ENCODE results near the gene PLPPR1.
"Not testable (repeated sequence)": the region's sequence is repeated elsewhere in the genome, so short reads cannot be mapped to it uniquely, and the experiment has no call there.

The PLPPR1 gene

DNA sequence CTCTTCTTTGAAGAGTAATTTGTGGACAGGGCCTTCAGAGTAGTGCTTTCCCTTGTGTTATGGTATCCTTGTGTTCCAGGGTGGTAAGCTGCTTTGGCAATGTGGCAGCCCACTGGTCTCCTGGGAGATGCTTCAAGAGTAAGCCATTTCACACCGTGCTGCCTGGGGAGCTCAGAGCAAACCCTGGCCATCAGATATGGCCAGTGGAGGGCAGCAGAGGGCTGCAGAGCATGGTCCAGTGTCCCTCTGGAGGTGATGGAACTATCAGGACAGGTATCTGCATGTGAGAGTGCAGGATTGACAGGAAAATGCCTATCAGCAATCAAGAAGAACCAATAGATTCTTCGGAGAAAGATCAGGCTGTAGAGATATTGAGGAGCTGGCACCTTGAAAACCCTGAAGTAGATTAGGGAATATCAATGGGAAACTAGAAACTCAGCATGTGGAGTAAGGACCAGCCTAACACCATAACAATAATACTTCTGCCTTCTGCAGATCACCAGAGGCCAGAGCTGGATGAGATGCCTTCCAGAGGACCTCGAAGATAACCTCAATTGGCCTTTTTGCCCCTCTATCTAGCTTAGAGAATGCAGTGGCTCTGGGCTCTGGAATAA, 90.8 kb downstream of the PLPPR1 start:
- no peak for FAIRE-seq
- DNase-seq (ENCODE audit: insufficient read length, low spot score) = peak; percentile 7

DNA sequence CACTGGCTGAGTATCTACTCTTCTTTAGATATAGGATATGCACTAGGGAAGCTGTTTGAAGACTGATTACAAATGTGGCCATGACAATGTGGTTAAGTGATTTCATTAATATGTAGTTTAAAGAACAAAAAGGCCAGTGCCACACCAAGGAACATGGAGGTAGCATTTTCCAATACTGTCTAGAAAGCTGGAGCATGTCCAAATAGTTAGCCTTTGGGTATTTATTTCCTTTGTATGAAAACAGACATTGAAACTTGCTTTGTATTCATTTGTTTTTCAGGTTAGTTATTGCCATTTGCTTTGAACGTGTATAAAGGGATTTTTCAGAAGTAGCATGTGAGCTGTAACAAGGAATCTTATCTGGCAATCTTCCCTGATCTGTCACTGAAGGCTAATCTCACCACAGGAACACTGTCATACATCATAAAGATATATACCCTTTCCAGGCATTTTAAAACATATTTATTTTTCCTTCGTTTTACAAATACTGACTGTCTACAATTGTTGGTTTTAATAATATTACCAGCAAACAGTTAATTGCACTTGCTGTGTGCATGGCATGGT, 93.4 kb downstream of the PLPPR1 start:
- DNase-seq (ENCODE audit: insufficient read length, low spot score) (no peak), FAIRE-seq (no peak)

DNA sequence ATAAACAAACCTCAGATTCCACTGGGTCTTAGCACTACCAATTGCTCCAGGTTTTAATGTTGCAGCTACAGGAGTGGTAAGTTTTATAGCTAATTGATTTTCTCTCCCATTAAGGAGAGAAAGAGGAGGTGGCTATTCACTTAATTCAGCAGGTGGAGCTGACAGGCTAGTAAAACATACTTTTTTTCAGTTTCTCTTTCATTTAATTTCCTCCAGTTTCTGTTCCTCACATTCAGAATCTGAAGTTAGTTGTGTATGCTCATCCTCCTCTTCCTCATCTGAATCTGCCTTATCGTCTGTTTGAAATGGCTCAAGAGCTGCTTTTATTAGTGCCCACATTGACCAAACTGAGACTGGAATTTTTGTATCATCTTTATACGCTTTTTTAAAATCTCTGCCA, 98.0 kb downstream of the PLPPR1 start:
- no peak for FAIRE-seq
- no peak for DNase-seq (ENCODE audit: insufficient read length, low spot score)

DNA sequence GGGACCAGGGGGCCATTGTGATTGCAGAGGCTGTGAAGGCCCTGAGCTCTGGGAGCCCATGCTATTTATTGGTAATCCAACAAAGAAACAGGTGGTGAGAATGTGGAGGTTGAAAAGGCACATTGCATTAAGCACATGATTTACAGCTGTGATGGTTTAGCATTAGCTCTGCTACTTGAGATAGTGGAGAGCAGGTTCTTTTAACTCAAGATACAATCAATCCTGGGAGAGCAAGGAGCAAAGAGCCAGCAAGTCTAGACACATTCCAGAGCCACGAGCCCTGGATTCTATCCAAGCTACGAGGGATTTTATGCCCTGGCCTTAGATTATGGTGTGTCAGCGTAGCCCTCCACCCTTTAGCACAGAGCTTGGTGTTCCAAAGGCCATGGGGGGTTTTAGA, 98.8 kb downstream of the PLPPR1 start:
- DNase-seq (ENCODE audit: insufficient read length, low spot score); FAIRE-seq: not testable (repeated sequence)

DNA sequence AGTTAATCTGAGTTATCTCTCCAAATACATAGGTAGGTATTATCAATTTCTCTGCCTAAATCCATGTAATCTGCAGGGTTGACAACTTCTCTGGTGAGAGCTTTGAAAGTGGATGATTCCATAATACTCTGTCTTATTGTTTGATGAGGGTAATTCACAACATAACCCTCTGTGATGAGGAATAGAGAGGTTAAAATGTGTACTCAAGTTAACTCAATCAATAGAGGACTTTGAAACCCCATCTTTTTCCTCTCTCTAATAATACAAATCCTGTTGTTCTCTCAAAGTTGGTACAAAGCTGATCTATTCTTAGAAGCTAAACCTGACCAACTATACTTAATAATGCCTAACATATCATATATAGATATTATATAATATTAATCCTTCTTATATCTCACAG, 100.1 kb downstream of the PLPPR1 start:
- DNase-seq (ENCODE audit: insufficient read length, low spot score) (no peak), FAIRE-seq (no peak)

DNA sequence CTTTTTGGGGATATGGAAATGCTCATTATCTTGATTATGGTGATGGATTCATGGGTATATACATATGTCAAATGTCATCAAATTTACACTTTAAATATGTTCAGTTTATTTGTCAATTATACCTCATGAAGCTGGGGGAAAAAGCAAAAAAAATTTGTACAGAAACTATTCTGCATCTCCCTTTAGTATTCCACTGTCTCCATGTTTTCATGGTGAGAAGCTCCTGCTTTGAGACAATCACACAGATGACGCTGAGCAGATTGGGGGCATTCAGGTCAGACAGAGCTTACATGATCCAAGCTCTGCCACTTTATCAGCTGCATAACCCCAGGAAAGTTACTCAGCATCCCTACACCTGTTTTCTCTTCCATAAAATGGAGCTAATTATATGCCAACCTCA, 101.5 kb downstream of the PLPPR1 start:
- FAIRE-seq (no peak), DNase-seq (ENCODE audit: insufficient read length, low spot score) (no peak)

DNA sequence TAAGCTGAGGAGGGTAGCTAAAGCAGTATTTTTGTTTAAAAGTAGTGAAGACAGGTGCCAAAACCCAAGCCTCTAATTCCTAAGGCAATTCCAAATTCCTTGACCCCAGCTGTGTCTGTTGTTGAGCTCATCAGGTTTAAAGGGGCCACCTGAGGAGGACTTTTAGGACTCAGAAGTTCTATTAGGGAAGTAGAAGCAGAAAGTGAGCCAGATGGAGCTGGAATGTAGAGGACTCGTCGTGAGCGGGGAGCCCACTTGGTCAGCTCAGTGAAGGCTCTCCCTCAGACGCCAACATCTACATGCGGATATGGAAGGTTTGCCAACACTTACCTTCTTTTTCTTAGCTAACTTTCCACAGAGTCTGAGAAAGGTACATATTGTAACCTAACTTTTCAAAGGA, 102.8 kb downstream of the PLPPR1 start:
- DNase-seq (ENCODE audit: insufficient read length, low spot score) (no peak), FAIRE-seq (no peak)

DNA sequence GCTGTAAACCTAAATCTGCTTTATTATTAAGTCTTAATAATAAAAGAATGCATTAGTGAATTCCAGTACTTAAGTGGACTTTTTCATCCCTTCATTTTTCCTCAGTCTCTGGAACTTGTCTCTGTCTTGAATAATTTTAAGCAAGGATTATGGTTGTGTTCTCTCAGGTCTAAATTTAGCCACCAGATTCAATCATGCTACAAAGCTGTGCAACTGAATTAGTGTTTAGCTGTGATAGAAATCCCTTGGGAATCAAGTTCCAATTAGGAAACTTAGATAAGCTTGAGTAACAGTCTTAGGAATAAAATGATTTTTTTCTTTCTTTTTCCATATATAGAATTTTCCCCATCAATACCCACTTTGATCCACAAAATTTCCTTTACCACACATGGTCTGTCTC, 104.3 kb downstream of the PLPPR1 start:
- DNase-seq (ENCODE audit: insufficient read length, low spot score) (no peak), FAIRE-seq (no peak)

DNA sequence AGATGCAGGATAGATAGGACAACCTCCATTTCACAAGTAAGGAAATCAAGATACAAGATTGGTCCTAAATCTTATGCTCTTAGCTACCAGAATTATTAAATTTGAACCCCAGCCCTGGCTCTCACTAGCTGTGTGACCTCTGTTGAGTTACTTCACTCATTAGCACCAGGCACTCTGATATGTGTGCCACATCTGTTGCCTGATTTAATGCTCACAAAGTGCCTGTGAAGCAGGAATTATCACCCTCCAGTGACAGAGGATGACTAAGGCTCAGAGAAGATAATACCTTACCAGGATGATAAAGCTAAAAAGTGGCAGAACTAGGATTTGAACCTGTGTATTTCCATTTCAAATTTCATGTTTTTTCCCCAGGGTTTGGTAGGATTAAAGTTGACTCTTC, 110.0 kb downstream of the PLPPR1 start:
- FAIRE-seq (no peak), DNase-seq (ENCODE audit: insufficient read length, low spot score) (no peak)

DNA sequence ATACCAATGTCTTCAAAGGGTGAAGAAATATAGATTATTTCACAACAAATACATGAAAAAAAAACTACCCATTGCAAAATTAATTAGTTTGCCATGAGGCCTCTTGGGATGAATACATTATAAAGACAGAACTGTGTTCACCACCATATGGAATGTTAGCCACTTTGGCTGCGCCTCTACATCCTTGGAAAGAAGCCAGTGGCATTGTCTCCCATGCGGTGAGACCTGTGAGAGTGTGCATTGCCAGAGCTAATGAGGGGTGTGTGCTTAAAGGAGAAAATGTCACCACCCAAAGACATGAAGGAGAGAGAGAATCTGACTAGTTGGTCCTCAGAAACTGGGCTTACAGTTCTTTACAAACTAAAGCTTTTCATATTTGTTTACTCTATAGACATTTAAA, 110.6 kb downstream of the PLPPR1 start:
- no peak for FAIRE-seq
- DNase-seq (ENCODE audit: insufficient read length, low spot score) = no peak

DNA sequence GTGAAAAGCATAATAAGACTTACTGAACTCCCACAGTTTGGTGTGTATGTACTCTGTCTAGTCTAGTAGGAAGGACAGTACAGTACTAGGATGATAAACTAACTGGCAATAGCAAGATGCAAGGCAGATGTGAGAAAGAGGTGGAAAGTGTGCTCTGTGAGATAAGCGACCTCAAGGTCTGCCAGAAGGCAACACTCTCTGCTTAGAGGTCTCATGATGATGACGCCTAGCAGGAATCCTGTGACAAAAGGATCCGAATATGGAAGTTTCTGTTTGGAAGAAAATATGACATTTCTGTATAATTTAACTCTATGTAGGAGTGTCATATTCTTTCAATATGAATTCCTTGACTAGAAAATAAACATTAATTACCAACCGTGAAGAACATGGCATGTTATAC, 112.2 kb downstream of the PLPPR1 start:
- FAIRE-seq = no peak

DNA sequence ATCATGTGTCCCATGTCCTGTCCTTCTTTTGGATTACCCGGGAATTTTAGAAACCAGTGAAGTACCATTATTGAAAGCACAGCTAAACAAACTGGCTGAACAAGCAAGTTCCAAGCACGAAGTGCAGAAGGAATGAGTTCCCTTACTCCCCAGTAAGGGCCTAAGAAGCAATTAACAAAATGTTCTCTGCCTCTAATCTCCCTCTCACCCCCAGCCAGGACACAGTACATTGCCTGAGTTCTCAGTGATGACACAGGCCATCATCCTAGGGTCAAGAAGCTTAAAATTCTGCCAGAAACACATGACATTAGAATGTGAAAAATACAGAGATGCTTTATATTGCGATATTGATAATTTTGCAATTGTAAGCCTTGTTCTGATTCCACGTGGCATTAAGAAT, 118.0 kb downstream of the PLPPR1 start:
- DNase-seq (ENCODE audit: insufficient read length, low spot score) = no peak
- no peak for FAIRE-seq

More for the DNA sequence above, 112.2 kb downstream of the PLPPR1 start:
- DNase-seq (ENCODE audit: insufficient read length, low spot score) = no peak

DNA sequence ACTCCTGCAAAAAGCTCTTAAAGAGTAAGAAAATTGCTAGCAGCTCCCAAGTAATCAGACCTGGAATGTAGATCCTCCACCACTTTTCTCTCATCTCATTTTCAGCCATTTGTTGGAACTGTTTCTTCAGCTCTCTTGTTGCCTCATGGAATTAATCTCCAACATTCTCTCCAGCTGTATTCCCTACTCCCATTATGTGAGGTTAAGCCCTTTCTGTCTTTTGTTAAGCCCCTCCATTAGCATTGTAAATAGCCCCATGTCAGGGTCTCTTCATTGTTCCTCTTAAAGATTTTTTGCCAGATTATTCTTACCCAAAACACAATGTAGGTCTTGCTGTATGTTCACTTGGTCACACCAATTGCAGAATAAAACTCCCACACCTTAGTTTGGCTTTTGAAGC, 119.8 kb downstream of the PLPPR1 start:
- no peak for DNase-seq (ENCODE audit: insufficient read length, low spot score)
- no peak for FAIRE-seq

DNA sequence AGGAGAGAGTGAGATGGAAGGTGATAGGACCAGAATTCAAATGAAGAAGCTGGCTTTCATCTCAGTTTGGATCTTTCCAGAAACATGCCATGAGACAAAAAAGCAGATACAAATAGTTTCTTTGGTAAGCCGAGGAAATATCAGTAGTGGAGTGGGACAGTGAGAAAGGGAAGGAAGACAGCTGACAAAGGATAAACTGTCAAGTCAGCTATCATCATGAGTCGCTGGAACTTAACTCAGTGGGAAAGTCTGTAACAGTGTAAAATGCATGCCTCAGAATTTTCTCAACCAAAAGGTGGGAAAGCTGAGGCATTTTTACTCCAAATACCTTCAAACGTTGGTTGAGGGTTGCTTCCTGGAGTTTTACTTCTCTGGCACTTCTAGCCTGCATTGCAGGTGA, 129.8 kb downstream of the PLPPR1 start:
- FAIRE-seq (no peak), DNase-seq (ENCODE audit: insufficient read length, low spot score) (no peak)

DNA sequence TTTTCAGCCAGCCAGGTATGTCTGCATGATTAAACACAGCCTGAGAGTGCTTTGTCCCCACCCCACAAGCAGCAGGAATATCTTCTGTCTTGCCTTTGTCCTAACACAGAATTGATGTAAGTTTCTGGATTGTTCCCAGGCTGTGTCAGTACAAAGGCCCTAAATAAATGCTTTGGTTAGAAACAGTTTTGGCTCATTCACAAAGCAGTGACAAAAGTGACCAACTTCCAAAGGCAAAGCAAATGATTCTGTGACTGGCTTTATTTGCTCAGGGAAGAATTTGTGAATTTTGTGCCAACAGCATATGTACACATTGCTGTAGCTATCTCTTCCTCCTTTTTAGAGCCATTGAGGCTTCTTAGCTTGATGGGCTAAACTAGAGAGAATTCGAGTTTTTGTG, 133.7 kb downstream of the PLPPR1 start:
- DNase-seq (ENCODE audit: insufficient read length, low spot score) (no peak), FAIRE-seq (no peak)

DNA sequence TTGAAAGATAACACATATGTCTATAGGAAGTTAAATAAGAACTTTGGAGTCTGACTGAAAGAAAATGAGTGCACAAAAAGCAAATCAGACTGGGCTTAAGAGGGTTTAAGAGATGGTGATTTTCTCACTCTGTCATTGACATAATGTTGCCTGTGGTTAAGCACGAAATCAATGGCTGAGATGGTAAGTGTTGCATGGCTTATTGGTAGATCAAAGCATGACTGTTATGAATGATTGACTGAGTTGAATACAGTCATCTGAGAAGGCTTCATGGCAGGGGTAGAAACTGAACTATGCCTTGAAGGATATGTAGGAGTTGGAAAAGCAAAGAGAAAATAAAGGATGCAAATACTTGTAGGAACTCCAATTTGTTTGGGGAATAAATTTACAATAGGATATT, 136.6 kb downstream of the PLPPR1 start:
- DNase-seq (ENCODE audit: insufficient read length, low spot score) (no peak), FAIRE-seq (no peak)

DNA sequence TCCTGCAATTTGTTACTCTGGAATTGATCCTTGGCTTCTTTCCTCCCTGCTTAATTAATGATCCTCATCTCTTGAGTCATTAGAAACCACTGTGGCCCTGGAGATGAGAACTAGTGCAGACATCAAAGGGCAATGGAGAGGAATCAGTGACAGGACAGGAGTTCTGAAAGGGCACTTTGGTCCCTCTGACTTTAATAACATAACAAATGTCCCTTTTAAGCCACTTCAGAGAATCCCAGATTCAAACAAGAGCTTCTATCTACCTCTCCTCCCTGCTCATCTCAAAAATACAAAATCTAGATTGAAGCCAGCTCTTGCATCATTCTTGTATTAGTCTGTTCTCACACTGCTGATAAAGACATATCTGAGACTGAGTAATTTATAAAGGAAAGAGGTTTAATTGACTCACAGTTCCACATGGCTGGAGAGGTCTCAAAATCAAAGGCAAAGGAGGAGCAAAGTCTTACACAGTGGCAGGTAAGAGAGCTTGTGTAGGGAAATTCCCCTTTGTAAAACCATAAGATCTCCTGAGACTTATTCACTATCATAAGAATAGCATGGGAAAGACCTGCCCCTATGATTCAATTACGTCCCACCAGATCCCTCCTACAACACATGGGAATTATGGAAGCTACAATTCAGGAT, 139.1 kb downstream of the PLPPR1 start:
- FAIRE-seq = no peak
- no peak for DNase-seq (ENCODE audit: insufficient read length, low spot score)

DNA sequence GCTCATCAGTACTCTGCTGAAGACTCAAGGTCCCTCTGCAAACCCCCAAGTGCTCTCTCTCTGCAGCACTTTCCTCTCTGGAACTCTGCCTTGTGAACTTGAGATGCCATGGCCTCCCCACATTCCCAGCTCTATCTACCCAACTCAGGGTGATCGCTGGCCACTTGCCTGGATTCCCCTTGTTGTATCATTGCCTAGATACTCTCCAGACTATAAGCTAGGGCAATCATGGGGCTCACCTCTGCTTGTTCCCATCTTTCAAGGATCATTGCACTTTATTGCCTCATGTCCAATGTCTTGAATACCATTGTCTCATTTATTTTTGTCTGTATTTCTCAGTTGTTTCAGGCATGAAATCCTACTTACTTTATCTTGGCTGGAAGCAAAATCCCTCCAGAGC, 144.1 kb downstream of the PLPPR1 start:
- DNase-seq (ENCODE audit: insufficient read length, low spot score) = no peak
- no peak for FAIRE-seq

DNA sequence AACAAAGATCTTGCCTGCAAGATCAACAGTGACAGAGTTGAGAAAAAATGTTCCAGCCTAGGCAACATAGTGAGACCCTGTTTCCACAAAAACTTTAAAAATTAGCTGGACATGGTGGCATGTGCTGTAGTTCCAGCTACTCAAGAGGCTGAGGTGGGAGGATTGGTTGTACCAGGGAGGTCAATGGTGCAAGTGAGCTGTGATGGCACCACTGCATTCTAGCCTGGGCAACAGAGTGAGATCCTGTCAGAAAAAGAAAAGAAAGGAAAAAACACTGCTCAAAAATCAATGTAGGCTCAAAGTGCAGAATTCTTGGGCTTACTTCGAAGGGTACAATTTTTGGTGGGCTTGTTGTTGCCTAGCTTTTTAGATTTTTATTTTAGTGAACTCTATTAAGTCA, 145.4 kb downstream of the PLPPR1 start:
- DNase-seq (ENCODE audit: insufficient read length, low spot score) (no peak), FAIRE-seq (no peak)

DNA sequence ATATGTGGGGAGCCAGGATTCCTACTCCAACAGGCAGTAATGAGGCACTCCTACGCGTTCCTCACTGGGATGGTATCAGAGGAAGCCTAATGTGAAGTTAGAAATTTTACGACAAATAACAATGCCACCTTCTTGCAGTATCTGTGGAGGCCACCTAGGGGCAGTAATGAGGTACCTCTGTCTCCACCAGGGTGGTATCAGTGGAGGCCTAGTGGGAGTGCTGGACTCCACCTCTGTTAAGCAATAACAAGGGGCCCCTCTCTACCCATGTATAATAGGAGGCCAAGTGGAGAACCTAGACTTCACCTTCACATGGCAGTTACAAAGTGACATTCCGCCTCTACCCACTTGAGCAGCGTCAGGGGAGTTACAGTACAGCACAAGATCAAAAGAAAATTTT, 147.9 kb downstream of the PLPPR1 start:
- DNase-seq (ENCODE audit: insufficient read length, low spot score) (no peak), FAIRE-seq (no peak)

DNA sequence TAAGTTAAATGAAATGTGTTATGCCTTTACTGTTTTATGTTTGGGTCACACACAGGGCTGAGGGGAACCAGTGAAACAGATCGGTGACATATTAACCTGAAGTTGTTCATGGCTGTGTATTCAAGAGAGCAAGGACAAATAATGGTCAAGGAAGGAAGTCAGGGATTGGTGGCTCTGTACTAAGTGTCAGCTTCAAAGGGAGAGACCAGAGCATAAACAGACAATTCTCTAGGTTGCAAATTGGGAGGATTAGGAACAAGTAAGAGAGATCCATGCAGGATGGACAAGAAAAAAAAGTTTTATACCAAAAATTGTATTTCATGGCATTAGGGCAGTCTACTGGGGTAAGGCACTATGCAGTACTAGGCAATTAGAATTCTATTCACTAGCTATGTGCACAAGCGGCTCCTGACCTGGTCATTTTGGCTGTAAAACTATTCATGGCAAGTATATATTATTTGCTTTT, 156.3 kb downstream of the PLPPR1 start:
- FAIRE-seq = no peak

DNA sequence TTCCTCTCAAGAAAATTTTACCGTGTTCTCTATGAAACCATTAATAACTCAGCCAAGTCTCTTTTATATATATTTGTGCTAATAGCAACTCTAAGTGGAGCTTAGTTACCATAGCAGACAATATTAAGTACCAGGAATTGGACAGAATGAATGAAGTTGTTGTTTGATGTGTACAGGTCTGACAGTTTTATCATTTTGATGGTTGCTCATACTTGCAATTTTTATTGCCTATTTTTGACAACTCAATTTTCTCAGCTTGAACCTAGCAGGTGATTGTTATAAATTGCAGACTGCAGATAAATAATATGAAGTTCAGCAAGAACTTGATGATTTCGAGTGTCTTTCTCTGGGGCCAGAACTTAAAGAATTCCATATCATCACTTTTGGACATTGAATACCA, 163.2 kb downstream of the PLPPR1 start:
- no peak for DNase-seq (ENCODE audit: insufficient read length, low spot score)
- FAIRE-seq = no peak

More for the DNA sequence above, 156.3 kb downstream of the PLPPR1 start:
- no peak for DNase-seq (ENCODE audit: insufficient read length, low spot score)
